Astrocyte (in vitro differentiated cells and primary cell): ENCODE results near the gene DRD2. TPM values are rescaled to one million over a fixed set of nuclear protein-coding genes. Genes with fewer than 3 reads are reported as not detected.

Experiments
- DNase-seq: peaks from one replicate; pipeline ENCODE4 v3.0.0-alpha.2; 2010; ENCODE audit warnings: low read depth
- FAIRE-seq: peaks from 2 replicates; lab custom pipeline; 2011; peaks lifted over from hg19 to GRCh38; lab: Jason Lieb, UNC
- H2AFZ ChIP-seq: 2 replicates; pipeline ENCODE4 v1.6.0; 2012; ENCODE audit warnings: low read depth, low read length, inconsistent platforms
- H3K27ac ChIP-seq: 2 replicates; pipeline ENCODE4 v1.5.1; 2011; ENCODE audit warnings: low read depth, low read length, inconsistent platforms
- H3K27me3 ChIP-seq: 2 replicates; pipeline ENCODE4 v1.6.0; 2011; ENCODE audit warnings: low read length, inconsistent platforms; ENCODE audit not compliant: insufficient read depth
- H3K36me3 ChIP-seq: 2 replicates; pipeline ENCODE4 v1.5.1; 2011; ENCODE audit warnings: low read length, inconsistent platforms; ENCODE audit not compliant: insufficient read depth
- H3K4me1 ChIP-seq: 2 replicates; pipeline ENCODE4 v1.5.1; 2011; ENCODE audit warnings: low read length, inconsistent platforms; ENCODE audit not compliant: insufficient read depth
- H3K4me2 ChIP-seq: 2 replicates; pipeline ENCODE4 v1.6.0; 2012; ENCODE audit warnings: low read length, inconsistent platforms
- H3K4me3 ChIP-seq: 2 replicates; pipeline ENCODE4 v1.5.1; 2011; ENCODE audit warnings: low read depth, mild to moderate bottlenecking, low read length, inconsistent platforms; ENCODE audit not compliant: insufficient read depth
- H3K79me2 ChIP-seq: 2 replicates; pipeline ENCODE4 v1.6.0; 2012; ENCODE audit warnings: mild to moderate bottlenecking, low read length, inconsistent platforms; ENCODE audit not compliant: insufficient read depth
- H3K9ac ChIP-seq: 2 replicates; pipeline ENCODE4 v1.6.0; 2012; ENCODE audit warnings: mild to moderate bottlenecking, low read length, inconsistent platforms
- H3K9me3 ChIP-seq: 2 replicates; pipeline ENCODE4 v1.5.1; 2012; ENCODE audit warnings: low read depth, mild to moderate bottlenecking, low read length, inconsistent platforms; ENCODE audit not compliant: insufficient read depth
- H4K20me1 ChIP-seq: 2 replicates; pipeline ENCODE4 v1.6.0; 2012; ENCODE audit warnings: low read length, inconsistent platforms; ENCODE audit not compliant: insufficient read depth
- H3K27ac Mint-ChIP-seq: one replicate; pipeline ENCODE4 v1.8.0; 2021; ENCODE audit warnings: mild to moderate bottlenecking, mixed read lengths; ENCODE audit not compliant: unreplicated experiment
- H3K27me3 Mint-ChIP-seq: one replicate; pipeline ENCODE4 v1.8.0; 2021; ENCODE audit warnings: low read depth, mixed read lengths; ENCODE audit not compliant: unreplicated experiment
- H3K36me3 Mint-ChIP-seq: one replicate; pipeline ENCODE4 v1.8.0; 2021; ENCODE audit warnings: low read depth, mixed read lengths; ENCODE audit not compliant: unreplicated experiment
- H3K4me1 Mint-ChIP-seq: one replicate; pipeline ENCODE4 v1.8.0; 2021; ENCODE audit warnings: low read depth, mixed read lengths; ENCODE audit not compliant: unreplicated experiment
- H3K4me3 Mint-ChIP-seq: one replicate; pipeline ENCODE4 v1.8.0; 2021; ENCODE audit warnings: mild to moderate bottlenecking, moderate library complexity, mixed read lengths; ENCODE audit not compliant: unreplicated experiment
- H3K9me3 Mint-ChIP-seq: one replicate; pipeline ENCODE4 v1.8.0; 2021; ENCODE audit warnings: mild to moderate bottlenecking, mixed read lengths; ENCODE audit not compliant: unreplicated experiment
- EZH2 ChIP-seq: IDR thresholded peaks from 2 replicates; pipeline ENCODE4 v1.6.1; 2012; ENCODE audit warnings: mild to moderate bottlenecking, low read length, inconsistent platforms; ENCODE audit not compliant: insufficient read depth
- total RNA-seq: library from RNA; stranded (reverse); gene quantifications from 2 replicates; pipeline ENCODE4 v1.2.1, GENCODE V29; 2021
- TF ChIP-seq, protein P1 (sequence below): IDR thresholded peaks from 2 replicates; pipeline ENCODE4 v1.5.1; 2011; ENCODE audit warnings: low read depth, mild to moderate bottlenecking, inconsistent platforms, low read length, moderate library complexity; ENCODE audit not compliant: insufficient read depth

DRD2 gene
- total RNA-seq, 1 donor from 2014 or later, result not detected

GRCh38 chr11:113519989-113520613 lies 44.9 kb upstream of the DRD2 start:
- TF ChIP-seq, protein P1, sequence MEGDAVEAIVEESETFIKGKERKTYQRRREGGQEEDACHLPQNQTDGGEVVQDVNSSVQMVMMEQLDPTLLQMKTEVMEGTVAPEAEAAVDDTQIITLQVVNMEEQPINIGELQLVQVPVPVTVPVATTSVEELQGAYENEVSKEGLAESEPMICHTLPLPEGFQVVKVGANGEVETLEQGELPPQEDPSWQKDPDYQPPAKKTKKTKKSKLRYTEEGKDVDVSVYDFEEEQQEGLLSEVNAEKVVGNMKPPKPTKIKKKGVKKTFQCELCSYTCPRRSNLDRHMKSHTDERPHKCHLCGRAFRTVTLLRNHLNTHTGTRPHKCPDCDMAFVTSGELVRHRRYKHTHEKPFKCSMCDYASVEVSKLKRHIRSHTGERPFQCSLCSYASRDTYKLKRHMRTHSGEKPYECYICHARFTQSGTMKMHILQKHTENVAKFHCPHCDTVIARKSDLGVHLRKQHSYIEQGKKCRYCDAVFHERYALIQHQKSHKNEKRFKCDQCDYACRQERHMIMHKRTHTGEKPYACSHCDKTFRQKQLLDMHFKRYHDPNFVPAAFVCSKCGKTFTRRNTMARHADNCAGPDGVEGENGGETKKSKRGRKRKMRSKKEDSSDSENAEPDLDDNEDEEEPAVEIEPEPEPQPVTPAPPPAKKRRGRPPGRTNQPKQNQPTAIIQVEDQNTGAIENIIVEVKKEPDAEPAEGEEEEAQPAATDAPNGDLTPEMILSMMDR, result no peak
- TF ChIP-seq EZH2, result no peak
- H3K27ac Mint-ChIP-seq, result peak overlapping the region; percentile 23
- Histone ChIP-seq H3K4me2 (no peak overlapping the region), H4K20me1 (no peaks in the 10 kb centered on the region), H3K27ac (no peak overlapping the region), H3K4me1 (no peaks in the 10 kb centered on the region), H3K9me3 (no peaks in the 10 kb centered on the region), H3K27me3 (no peaks in the 10 kb centered on the region), H3K4me3 (no peak overlapping the region), H3K9ac (no peak overlapping the region), H2AFZ (no peak overlapping the region), H3K79me2 (no peaks in the 10 kb centered on the region), H3K36me3 (no peaks in the 10 kb centered on the region)
- FAIRE-seq (no peak), DNase-seq (no peak)
- peaks cover 14% of the 10 kb centered on the region for H3K4me1 Mint-ChIP-seq
- H3K27me3 Mint-ChIP-seq, result peaks cover 42% of the 10 kb centered on the region
- H3K4me3 Mint-ChIP-seq, result no peak overlapping the region
- H3K9me3 Mint-ChIP-seq, result peaks cover 2% of the 10 kb centered on the region
- H3K36me3 Mint-ChIP-seq, result no peaks in the 10 kb centered on the region

GRCh38 chr11:113518716-113519495 lies 43.7 kb upstream of the DRD2 start:
- H3K9ac ChIP-seq, result no peak overlapping the region
- no peaks in the 10 kb centered on the region for H3K27me3 ChIP-seq
- H3K9me3 Mint-ChIP-seq, result peaks cover 2% of the 10 kb centered on the region
- no peak overlapping the region for H3K4me3 ChIP-seq
- no peaks in the 10 kb centered on the region for H3K36me3 Mint-ChIP-seq
- no peak overlapping the region for H2AFZ ChIP-seq
- no peaks in the 10 kb centered on the region for H3K79me2 ChIP-seq
- no peak overlapping the region for H3K4me3 Mint-ChIP-seq
- TF ChIP-seq, protein P1, result no peak
- no peak for TF ChIP-seq EZH2
- peaks cover 47% of the 10 kb centered on the region for H3K27me3 Mint-ChIP-seq
- H3K9me3 ChIP-seq, result no peaks in the 10 kb centered on the region
- H3K27ac Mint-ChIP-seq, result no peak overlapping the region
- no peak for FAIRE-seq
- H4K20me1 ChIP-seq, result no peaks in the 10 kb centered on the region
- no peaks in the 10 kb centered on the region for H3K4me1 ChIP-seq
- no peak for DNase-seq
- no peak overlapping the region for H3K27ac ChIP-seq
- no peak overlapping the region for H3K4me2 ChIP-seq
- H3K36me3 ChIP-seq, result no peaks in the 10 kb centered on the region
- H3K4me1 Mint-ChIP-seq, result peaks cover 14% of the 10 kb centered on the region

DNA sequence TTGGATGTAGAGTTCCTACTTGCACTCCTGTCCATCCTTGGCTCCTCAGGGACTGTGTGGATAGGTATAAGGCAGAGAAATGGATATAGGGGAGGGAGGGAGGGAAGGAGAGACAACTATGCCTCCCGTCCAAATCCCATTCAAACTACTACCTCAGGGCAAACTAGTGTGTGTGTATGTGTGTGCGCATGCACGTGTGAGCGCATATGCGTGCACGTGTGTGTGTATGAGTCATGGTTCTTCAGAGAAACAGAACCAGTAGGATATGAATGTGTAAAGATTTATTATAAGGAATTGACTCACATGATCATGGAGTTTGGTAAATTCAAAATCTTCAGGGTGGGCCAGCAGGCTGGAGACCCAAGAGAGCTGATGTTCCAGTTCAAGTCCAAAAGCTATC lies 42.2 kb upstream of the DRD2 start:
- H3K4me1 ChIP-seq, result no peaks in the 10 kb centered on the region
- Mint-ChIP-seq H3K36me3 (no peaks in the 10 kb centered on the region), H3K4me3 (no peak overlapping the region), H3K9me3 (peaks cover 2% of the 10 kb centered on the region), H3K4me1 (peaks cover 14% of the 10 kb centered on the region), H3K27me3 (peaks cover 53% of the 10 kb centered on the region), H3K27ac (no peak overlapping the region)
- H4K20me1 ChIP-seq, result no peaks in the 10 kb centered on the region
- no peak overlapping the region for H3K4me3 ChIP-seq
- FAIRE-seq (no peak), DNase-seq (no peak)
- H3K36me3 ChIP-seq, result no peaks in the 10 kb centered on the region
- H3K27ac ChIP-seq, result no peak overlapping the region
- H3K79me2 ChIP-seq, result no peaks in the 10 kb centered on the region
- H3K9ac ChIP-seq, result no peak overlapping the region
- TF ChIP-seq, protein P1, result no peak
- TF ChIP-seq EZH2, result no peak
- no peak overlapping the region for H2AFZ ChIP-seq
- H3K27me3 ChIP-seq, result no peaks in the 10 kb centered on the region
- H3K9me3 ChIP-seq, result no peaks in the 10 kb centered on the region
- no peak overlapping the region for H3K4me2 ChIP-seq
